Ovary (tissue), 3 donors: ENCODE results near the gene DNMBP.
"Not testable (repeated sequence)": the region's sequence is repeated elsewhere in the genome, so short reads cannot be mapped to it uniquely, and the experiment has no call there.

Experiments used
- CTCF ChIP-seq, 3 donors: fragments of 450-650 bp in 2 of 3; fragments of 200-600 bp in 1 of 3; IDR thresholded peaks; one replicate each; pipeline versions ENCODE4 v1.5.1 to v1.8.0; 2016 to 2022; ENCODE audit warnings: antibody characterized with exemption in 3 of 3, mild to moderate bottlenecking in 1 of 3
- EP300 ChIP-seq: sonication (generic); formaldehyde crosslinking; IDR thresholded peaks from one replicate; pipeline ENCODE4 v1.6.1; 2017; ENCODE audit warnings: antibody characterized with exemption
- POLR2A ChIP-seq: fragments of 450-650 bp; IDR thresholded peaks from one replicate; pipeline ENCODE4 v1.6.1; 2017; ENCODE audit warnings: antibody characterized with exemption, mild to moderate bottlenecking, moderate library complexity
- donor health status: DM: no; HTN: no; CAD: no.

- TF ChIP-seq CTCF (IDR thresholded peaks at IDR 0.05); EP300; POLR2A: not testable (repeated sequence)
Observed at GRCh38 chr10:99867250-99867649, 142.5 kb downstream of the DNMBP start.
